ENCODE results near the gene ITGB3.

- TF ChIP-seq, protein P1, sequence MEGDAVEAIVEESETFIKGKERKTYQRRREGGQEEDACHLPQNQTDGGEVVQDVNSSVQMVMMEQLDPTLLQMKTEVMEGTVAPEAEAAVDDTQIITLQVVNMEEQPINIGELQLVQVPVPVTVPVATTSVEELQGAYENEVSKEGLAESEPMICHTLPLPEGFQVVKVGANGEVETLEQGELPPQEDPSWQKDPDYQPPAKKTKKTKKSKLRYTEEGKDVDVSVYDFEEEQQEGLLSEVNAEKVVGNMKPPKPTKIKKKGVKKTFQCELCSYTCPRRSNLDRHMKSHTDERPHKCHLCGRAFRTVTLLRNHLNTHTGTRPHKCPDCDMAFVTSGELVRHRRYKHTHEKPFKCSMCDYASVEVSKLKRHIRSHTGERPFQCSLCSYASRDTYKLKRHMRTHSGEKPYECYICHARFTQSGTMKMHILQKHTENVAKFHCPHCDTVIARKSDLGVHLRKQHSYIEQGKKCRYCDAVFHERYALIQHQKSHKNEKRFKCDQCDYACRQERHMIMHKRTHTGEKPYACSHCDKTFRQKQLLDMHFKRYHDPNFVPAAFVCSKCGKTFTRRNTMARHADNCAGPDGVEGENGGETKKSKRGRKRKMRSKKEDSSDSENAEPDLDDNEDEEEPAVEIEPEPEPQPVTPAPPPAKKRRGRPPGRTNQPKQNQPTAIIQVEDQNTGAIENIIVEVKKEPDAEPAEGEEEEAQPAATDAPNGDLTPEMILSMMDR (IDR thresholded peaks at IDR 0.05; ENCODE audit: borderline replicate concordance, extremely low read depth, low read length, poor library complexity, severe bottlenecking) = no peak
- TF ChIP-seq EZH2 (IDR thresholded peaks at IDR 0.05; ENCODE audit: borderline replicate concordance, low read depth, low read length, severe bottlenecking) = no peak
Measured at GRCh38 chr17:47203984-47204721, 49.5 kb upstream of the ITGB3 start.
